ENCODE data around the gene NUDT2. TPM values are rescaled to one million over a fixed set of nuclear protein-coding genes. Genes with fewer than 3 reads are reported as not detected.
"Not testable (repeated sequence)": the region's sequence is repeated elsewhere in the genome, so short reads cannot be mapped to it uniquely, and the experiment has no call there.

Gene NUDT2
- polyA plus RNA-seq, 1 donor, result 25.6 TPM

DNA sequence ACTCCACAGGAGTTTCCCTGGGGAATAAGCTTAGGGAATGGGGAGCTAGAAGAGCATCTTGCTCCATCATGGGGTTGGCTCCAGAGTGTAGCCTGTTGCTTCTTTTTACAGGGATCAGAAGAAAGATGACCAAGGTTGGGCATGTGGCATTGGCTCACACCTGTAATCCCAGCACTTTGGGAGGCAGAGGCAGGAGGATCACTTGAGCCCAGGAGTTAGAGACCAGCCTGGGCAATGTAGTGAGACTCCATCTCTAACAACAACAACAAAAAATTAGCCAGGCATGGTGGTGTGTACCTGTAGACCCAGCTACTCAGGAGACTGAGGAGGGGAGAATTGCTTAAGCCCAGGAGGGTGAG, 18.4 kb downstream of the NUDT2 start:
- H3K4me1 ChIP-seq (ENCODE audit: control insufficient read depth, insufficient read depth, low read length), result peaks cover 34% of the 10 kb centered on the region
- H3K27ac ChIP-seq (ENCODE audit: low read length), result peak overlapping the region; percentile 34
- DNase-seq, result no peak
- no peaks in the 10 kb centered on the region for H3K9me3 ChIP-seq (ENCODE audit: control insufficient read depth, low read depth, low read length)
- no peak overlapping the region for H3K4me3 ChIP-seq (ENCODE audit: low read length)
- no peaks in the 10 kb centered on the region for H3K27me3 ChIP-seq (ENCODE audit: control insufficient read depth, insufficient read depth, low read length)
- H3K36me3 ChIP-seq (ENCODE audit: control insufficient read depth, insufficient read depth, low read length), result peaks cover 4% of the 10 kb centered on the region

DNA sequence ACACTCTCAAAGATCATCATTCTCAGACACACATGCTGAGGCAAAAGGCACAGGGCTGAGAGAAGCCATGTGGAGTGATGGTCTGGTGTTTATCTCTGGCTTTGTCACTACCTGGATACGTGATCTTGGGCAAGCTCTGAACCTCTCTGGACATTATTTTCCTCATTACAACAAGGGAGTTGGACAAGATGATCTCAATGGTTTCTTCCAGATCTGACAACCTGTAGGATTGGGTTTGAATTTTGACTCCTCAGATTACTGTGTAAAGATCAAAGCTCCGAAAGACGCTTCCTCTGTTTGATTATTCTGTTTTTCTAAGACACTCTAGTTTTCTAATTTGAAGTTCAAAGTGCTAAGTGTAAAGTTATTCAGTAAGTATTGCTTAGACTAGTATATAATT, 20.0 kb downstream of the NUDT2 start:
- Histone ChIP-seq H3K4me1 (ENCODE audit: control insufficient read depth, insufficient read depth, low read length) (peaks cover 22% of the 10 kb centered on the region), H3K36me3 (ENCODE audit: control insufficient read depth, insufficient read depth, low read length) (no peaks in the 10 kb centered on the region), H3K27ac (ENCODE audit: low read length) (no peak overlapping the region), H3K9me3 (ENCODE audit: control insufficient read depth, low read depth, low read length) (no peaks in the 10 kb centered on the region), H3K27me3 (ENCODE audit: control insufficient read depth, insufficient read depth, low read length) (no peaks in the 10 kb centered on the region), H3K4me3 (ENCODE audit: low read length) (no peak overlapping the region)
- no CpG with 5 or more reads among the region's 3 CpGs for WGBS (ENCODE audit: insufficient coverage, low lambda C conversion rate)
- no peak for DNase-seq

DNA sequence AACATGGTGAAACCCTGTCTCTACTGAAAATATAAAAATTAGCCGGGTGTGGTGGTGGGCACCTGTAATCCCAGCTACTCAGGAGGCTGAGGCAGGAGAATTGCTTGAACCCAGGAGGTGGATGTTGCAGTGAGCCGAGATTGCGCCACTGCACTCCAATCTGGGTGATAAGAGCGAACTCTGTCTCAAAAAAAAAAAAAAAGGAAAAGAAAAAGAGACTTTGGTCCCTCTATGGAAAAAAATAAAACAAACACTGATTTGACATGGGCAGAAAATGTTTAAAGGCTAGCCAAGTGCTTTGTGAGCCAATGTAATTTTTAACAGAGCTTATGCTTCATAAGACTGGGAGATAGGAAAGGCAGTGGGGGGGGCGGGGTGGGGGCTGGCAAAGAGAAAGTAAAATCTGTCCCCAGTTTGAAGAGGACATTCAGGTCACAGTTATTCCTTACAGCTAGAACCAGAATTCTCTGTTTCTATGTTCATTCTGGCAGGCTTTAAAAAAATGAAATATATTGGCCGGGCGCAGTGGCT, 22.8 kb downstream of the NUDT2 start:
- peak overlapping the region; percentile 76 for H3K27ac ChIP-seq (ENCODE audit: low read length)
- H3K4me3 ChIP-seq (ENCODE audit: low read length); H3K36me3 ChIP-seq (ENCODE audit: control insufficient read depth, insufficient read depth, low read length); H3K27me3 ChIP-seq (ENCODE audit: control insufficient read depth, insufficient read depth, low read length); H3K9me3 ChIP-seq (ENCODE audit: control insufficient read depth, low read depth, low read length); H3K4me1 ChIP-seq (ENCODE audit: control insufficient read depth, insufficient read depth, low read length): not testable (repeated sequence)
- peak; percentile 76 to 91 for DNase-seq
- WGBS (ENCODE audit: insufficient coverage, low lambda C conversion rate), result no CpG with 5 or more reads among the region's 7 CpGs

DNA sequence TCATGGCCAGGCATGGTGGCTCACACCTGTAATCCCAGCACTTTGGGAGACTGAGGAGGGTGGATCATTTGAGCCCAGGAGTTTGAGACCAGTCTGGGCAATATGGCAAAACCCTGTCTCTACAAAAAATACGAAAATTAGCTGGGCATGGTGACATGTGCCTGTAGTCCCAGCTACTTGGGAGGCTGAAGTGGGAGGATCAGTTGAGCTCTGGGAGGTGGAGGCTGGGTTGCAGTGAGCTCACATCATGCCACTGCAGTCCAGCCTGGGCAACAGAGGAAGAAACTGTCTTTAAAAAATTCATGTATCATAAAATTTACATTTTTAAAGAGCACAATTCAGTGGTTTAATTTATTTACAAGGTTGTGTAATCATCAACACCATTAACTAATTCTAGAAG, 23.6 kb downstream of the NUDT2 start:
- not testable (repeated sequence) for H3K4me3 ChIP-seq (ENCODE audit: low read length); H3K4me1 ChIP-seq (ENCODE audit: control insufficient read depth, insufficient read depth, low read length); H3K36me3 ChIP-seq (ENCODE audit: control insufficient read depth, insufficient read depth, low read length); H3K9me3 ChIP-seq (ENCODE audit: control insufficient read depth, low read depth, low read length); DNase-seq; H3K27me3 ChIP-seq (ENCODE audit: control insufficient read depth, insufficient read depth, low read length)
- whole genome bisulfite sequencing (ENCODE audit: insufficient coverage, low lambda C conversion rate), result no CpG with 5 or more reads among the region's 1 CpG
- H3K27ac ChIP-seq (ENCODE audit: low read length), result peak overlapping the region; percentile 76

GRCh38 chr9:34362614-34363214, 33.3 kb downstream of the NUDT2 start:
- Histone ChIP-seq H3K27me3 (ENCODE audit: control insufficient read depth, insufficient read depth, low read length) (no peaks in the 10 kb centered on the region), H3K4me1 (ENCODE audit: control insufficient read depth, insufficient read depth, low read length) (peaks cover 17% of the 10 kb centered on the region), H3K9me3 (ENCODE audit: control insufficient read depth, low read depth, low read length) (peaks cover 3% of the 10 kb centered on the region), H3K27ac (ENCODE audit: low read length) (peak overlapping the region; percentile 20), H3K4me3 (ENCODE audit: low read length) (no peak overlapping the region), H3K36me3 (ENCODE audit: control insufficient read depth, insufficient read depth, low read length) (peaks cover 9% of the 10 kb centered on the region)
- peak in 1 of 2 donors; percentile 69 for DNase-seq
- WGBS (ENCODE audit: insufficient coverage, low lambda C conversion rate), result no CpG with 5 or more reads among the region's 4 CpGs

DNA sequence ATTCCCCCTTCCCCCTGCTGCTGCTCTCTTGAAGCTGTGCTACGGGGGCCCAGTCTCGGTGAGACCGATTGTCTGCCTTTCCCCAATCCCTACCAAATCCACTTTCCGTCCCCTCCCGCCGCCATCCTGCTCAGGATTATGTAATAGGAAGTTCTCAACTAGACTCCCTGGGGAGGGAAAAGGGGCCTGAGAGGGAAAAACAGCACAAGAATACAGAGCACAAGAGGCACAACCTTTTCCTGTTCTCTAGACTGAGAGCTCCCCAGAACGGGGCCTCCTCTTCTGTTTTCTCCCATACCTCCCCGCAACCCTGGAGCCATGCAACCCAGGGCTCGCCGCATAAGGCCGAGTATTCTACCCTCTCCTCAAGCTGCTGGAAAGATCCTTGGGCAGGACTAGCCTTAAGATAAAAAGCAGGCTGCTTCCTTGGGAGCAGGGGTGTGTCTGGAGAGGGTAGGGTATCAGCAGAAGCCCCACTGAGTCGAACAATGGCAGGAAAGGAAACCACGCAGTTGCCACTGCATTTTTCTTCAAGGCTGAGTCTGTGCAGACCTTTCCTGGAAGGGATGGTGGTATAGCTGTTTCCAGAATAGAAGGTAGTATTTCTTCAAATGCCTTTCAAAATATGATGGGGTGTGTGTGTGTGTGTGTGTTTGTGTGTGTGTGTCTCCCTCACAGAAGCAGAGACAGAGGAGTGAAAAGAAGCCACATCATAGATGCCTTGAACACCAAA, 34.4 kb downstream of the NUDT2 start:
- H3K4me3 ChIP-seq (ENCODE audit: low read length), result no peak overlapping the region
- H3K4me1 ChIP-seq (ENCODE audit: control insufficient read depth, insufficient read depth, low read length), result peaks cover 17% of the 10 kb centered on the region
- peak overlapping the region; percentile 3 for H3K27ac ChIP-seq (ENCODE audit: low read length)
- DNase-seq, result peak in 1 of 2 donors; percentile 37
- peaks cover 16% of the 10 kb centered on the region for H3K36me3 ChIP-seq (ENCODE audit: control insufficient read depth, insufficient read depth, low read length)
- WGBS (ENCODE audit: insufficient coverage, low lambda C conversion rate), result no CpG with 5 or more reads among the region's 13 CpGs
- H3K27me3 ChIP-seq (ENCODE audit: control insufficient read depth, insufficient read depth, low read length), result no peaks in the 10 kb centered on the region
- H3K9me3 ChIP-seq (ENCODE audit: control insufficient read depth, low read depth, low read length), result no peaks in the 10 kb centered on the region

DNA sequence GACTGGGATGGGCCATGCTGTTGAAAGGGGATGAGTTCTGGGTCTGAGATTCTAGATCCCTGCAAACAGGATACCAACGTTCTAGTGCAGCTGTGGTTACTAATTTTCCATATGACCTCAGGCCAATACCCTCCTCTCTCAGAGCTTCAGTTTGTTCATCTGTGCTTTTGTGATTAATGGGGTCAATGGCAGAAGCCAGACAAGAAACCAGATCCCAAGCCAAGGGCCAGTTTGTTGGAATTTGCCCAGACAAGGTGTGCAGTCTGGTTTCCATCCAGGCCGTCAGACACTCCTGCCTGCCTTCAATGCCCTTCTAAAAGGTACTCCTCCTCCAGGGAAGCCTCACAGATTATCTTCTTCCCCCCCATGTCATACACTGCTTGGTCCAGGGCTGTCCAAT, 35.9 kb downstream of the NUDT2 start:
- Histone ChIP-seq H3K9me3 (ENCODE audit: control insufficient read depth, low read depth, low read length) (no peaks in the 10 kb centered on the region), H3K27me3 (ENCODE audit: control insufficient read depth, insufficient read depth, low read length) (peaks cover 2% of the 10 kb centered on the region), H3K27ac (ENCODE audit: low read length) (no peak overlapping the region), H3K36me3 (ENCODE audit: control insufficient read depth, insufficient read depth, low read length) (peaks cover 29% of the 10 kb centered on the region), H3K4me1 (ENCODE audit: control insufficient read depth, insufficient read depth, low read length) (peaks cover 19% of the 10 kb centered on the region), H3K4me3 (ENCODE audit: low read length) (no peak overlapping the region)
- no peak for DNase-seq
- WGBS (ENCODE audit: insufficient coverage, low lambda C conversion rate), result no CpG with 5 or more reads among the region's 2 CpGs

DNA sequence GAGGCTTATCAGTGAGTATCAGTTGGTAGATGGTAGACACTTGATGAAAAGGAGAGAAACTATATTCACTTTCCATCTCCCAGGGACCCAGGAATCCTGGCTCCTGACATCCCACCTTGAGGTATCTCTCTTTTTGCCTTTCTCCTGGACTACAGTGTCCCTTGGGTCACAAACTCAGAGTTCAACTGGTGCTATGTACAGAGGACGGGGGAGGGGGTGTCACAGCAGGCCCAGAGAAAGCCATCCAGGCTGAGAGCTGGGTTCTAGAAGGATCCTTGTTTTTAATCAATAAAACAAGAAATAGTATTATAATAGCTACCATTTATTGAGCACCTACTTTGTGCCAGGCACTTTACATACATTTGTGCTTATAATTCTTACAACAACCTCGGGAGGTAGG, 37.0 kb downstream of the NUDT2 start:
- no CpG with 5 or more reads among the region's 2 CpGs for WGBS (ENCODE audit: insufficient coverage, low lambda C conversion rate)

GRCh38 chr9:34367751-34368410, 38.5 kb downstream of the NUDT2 start:
- Histone ChIP-seq H3K4me1 (ENCODE audit: control insufficient read depth, insufficient read depth, low read length) (peaks cover 18% of the 10 kb centered on the region), H3K9me3 (ENCODE audit: control insufficient read depth, low read depth, low read length) (peaks cover 22% of the 10 kb centered on the region), H3K36me3 (ENCODE audit: control insufficient read depth, insufficient read depth, low read length) (peaks cover 53% of the 10 kb centered on the region), H3K27me3 (ENCODE audit: control insufficient read depth, insufficient read depth, low read length) (peaks cover 26% of the 10 kb centered on the region)
- H3K27ac ChIP-seq (ENCODE audit: low read length); DNase-seq; H3K4me3 ChIP-seq (ENCODE audit: low read length): not testable (repeated sequence)
- WGBS (ENCODE audit: insufficient coverage, low lambda C conversion rate), result no CpG with 5 or more reads among the region's 3 CpGs

More for the DNA sequence above, 37.0 kb downstream of the NUDT2 start:
- Histone ChIP-seq H3K27ac (ENCODE audit: low read length) (no peak overlapping the region), H3K4me1 (ENCODE audit: control insufficient read depth, insufficient read depth, low read length) (peaks cover 25% of the 10 kb centered on the region), H3K27me3 (ENCODE audit: control insufficient read depth, insufficient read depth, low read length) (peaks cover 13% of the 10 kb centered on the region), H3K9me3 (ENCODE audit: control insufficient read depth, low read depth, low read length) (peaks cover 8% of the 10 kb centered on the region), H3K4me3 (ENCODE audit: low read length) (no peak overlapping the region), H3K36me3 (ENCODE audit: control insufficient read depth, insufficient read depth, low read length) (peaks cover 40% of the 10 kb centered on the region)
- no peak for DNase-seq

- 89% methylated on average over 3 of the region's 5 CpGs for WGBS (ENCODE audit: insufficient coverage, low lambda C conversion rate)
- H3K27ac ChIP-seq (ENCODE audit: low read length); H3K4me3 ChIP-seq (ENCODE audit: low read length); DNase-seq: not testable (repeated sequence)
- peaks cover 53% of the 10 kb centered on the region for H3K36me3 ChIP-seq (ENCODE audit: control insufficient read depth, insufficient read depth, low read length)
- H3K27me3 ChIP-seq (ENCODE audit: control insufficient read depth, insufficient read depth, low read length), result peaks cover 28% of the 10 kb centered on the region
- peaks cover 13% of the 10 kb centered on the region for H3K4me1 ChIP-seq (ENCODE audit: control insufficient read depth, insufficient read depth, low read length)
- H3K9me3 ChIP-seq (ENCODE audit: control insufficient read depth, low read depth, low read length), result peaks cover 22% of the 10 kb centered on the region
Measured at GRCh38 chr9:34368796-34369195, 39.4 kb downstream of the NUDT2 start.
